ENCODE measurements around the gene TYW3.
"Not testable (repeated sequence)": the region's sequence is repeated elsewhere in the genome, so short reads cannot be mapped to it uniquely, and the experiment has no call there.

Gene TYW3

DNA sequence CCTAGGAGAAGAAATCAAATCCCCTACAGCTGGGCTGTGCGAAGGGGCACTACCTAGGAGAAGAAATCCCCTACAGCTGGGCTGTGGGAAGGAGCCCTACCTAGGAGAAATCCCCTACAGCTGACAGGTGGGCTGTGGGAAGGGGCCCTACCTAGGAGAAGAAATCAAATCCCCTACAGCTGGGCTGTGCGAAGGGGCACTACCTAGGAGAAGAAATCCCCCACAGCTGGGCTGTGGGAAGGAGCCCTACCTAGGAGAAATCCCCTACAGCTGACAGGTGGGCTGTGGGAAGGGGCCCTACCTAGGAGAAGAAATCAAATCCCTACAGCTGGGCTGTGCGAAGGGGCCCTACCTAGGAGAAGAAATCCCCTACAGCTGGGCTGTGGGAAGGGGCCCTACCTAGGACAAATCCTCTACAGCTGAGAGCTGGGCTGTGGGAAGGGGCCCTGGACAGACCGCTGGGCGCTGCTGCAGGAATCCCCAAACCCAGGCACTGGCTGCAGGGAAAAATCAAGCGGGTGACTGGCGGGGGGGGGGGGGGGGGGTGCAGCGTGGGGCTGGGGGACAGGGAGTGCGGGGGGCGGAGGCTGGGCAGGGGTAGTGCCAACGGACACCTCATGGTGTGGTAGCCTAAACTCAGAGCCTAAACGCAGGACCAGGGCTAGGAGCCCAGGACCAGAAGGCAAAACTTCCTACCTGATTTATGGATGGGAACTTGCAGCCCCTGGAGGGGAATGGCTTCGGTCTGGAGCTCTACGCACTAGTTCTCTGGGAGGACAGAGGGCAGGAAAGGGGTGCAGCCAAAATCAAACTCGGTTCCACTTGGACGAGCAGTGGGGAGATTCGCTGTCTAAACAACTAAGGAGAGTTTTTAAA, 643 bp upstream of the TYW3 start:
- DNase-seq: peak; percentile 81

DNA sequence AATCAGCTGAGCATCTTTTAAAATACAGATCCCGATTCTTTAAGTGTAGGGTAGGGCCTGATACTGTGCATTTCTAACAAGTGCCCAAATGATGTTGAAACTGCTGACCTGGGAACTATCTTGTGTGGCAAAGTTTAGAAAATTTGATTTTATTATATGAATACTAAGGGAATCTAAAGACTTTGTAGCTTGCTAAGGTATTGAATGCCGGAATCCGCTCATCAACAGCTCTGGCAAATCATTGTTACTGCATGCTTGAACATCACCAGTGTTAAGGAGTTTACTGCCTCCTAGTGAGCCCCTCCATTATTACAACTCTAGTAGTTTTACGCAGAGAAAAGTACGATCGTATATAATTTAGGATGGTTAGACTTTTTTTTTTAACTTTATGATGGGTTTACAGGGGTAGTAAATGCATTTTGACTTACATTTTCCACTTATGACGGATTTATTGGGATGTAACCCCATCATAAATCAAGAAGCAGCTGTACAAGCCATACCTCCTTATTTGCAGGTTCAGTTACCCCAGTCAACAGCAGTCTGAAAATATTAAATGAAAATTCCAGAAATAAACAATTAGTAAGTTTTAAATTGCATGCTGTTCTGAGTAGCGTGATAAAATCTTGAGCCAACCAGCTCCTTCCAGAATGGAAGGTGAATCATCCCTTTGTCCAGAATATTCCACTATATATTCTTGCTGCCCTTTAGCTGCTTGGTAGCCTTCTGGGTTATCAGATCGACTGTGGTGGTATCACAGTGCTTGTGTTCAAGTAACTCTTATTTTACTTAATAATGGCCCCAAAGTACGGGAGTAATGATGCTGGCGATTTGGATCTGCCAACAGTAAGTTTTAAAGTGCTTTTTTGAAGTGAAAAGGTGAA, 892 bp downstream of the TYW3 start:
- peak; percentile 48 for DNase-seq

DNA sequence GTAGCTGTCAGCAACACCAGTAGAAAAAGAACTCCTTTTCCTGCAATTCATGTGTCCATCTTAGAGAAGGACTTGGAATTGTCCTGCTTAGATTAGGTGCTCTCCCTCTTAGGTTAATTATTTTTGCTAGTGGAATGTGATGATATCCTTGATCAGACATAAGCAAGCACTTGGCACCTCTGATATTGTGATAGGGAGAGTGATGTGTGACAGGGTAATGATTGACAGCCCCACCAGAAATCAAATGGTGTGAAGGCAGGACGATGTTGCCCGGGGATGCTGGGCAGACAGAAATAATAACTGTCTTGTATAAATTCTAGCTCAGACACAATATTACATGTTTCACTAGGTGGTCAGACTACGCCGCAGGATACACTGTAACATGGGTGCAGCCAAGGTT, 4.4 kb downstream of the TYW3 start:
- DNase-seq: no peak

DNA sequence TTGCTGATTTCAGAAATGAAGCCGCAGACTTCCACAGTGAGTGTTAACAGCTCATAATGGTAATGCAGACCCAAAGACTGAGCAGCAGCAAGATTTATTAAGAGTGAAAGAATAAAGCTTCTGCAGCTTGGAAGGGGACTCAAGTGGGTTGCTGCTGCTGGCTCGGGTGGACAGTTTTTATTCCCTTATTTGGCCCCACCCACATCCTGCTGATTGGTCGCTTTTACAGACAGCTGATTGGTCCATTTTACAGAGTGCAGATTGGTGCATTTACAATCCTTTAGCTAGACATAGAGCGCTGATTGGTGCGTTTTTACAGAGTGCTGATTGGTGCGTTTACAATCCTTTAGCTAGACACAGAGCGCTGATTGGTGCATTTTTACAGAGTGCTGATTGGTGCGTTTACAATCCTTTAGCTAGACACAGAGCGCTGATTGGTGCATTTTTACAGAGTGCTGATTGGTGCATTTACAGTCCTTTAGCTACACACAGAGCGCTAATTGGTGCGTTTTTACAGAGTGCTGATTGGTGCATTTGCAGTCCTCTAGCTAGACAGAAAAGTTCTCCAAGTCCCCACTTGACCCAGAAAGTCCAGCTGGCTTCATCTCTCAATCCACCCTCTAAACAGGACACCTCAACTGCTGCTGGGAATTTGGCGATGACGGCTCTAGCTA, 7.5 kb downstream of the TYW3 start:
- not testable (repeated sequence) for DNase-seq

DNA sequence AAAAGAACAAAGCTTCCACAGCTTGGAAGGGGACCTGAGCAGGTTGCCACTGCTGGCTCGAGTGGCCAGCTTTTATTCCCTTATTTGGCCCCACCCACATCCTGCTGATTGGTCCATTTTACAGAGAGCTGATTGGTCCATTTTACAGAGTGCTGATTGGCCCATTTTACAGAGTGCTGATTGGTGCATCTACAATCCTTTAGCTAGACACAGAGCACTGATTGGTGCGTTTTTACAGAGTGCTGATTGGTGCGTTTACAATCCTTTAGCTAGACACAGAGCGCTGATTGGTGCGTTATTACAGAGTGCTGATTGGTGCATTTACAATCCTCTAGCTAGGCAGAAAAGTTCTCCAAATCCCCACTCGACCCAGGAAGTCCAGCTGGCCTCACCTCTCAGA, 12.3 kb downstream of the TYW3 start:
- DNase-seq: not testable (repeated sequence)

DNA sequence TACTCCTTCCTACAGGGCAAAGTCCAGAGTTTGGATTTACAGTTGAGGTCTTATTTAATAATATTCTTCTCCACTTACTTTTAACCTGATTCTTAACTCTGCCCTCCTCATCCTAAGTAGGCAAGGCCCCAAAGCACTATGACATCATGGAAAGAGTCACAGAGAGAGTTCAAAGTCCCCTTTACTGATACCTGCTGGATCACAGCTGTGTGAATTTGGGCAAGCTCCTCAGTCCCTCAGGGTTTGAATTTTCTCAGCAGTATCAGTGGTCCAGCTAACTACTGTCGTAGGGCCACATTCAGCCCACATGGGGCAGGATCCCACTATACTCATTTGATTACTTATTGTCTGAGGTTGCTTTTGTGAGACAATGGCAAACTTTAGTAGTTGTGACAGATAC, 16.0 kb downstream of the TYW3 start:
- DNase-seq: no peak

DNA sequence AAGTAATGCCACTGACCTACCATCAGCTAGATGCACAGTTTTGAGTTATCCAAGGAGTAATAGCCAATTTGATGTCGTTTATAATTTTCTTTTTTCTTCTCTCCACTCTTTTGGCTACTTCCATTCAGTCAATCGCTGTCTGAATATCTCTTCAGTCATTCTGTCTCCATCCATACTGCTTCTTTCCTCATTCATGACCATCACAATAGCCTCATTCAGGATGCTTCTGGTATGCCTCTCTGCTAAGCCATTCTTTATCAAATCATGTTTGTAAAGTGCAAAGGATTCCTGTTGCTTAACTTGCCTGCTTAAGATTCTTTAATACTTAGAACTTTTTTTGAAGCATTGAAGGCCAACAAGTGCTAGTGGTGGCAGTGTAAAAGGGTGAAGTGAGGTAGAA, 20.2 kb downstream of the TYW3 start:
- no peak for DNase-seq

DNA sequence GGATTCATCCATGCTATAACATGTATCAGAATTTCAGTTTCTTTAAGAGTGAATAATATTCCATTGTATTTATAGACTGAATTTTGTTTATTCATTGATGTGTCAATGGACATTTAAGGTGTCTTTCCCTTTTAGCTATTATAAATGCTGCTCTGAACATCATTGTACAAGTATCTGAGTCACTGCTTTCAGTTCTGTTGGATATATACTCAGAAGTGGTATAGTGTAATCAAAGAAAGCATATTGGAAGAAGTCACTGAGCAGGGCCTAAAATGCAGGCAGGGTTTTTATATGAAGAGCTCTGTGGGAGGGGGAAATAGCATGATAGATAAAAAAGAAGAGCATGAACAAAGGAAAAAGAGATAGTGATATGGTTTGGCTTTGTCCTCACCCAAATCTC, 22.5 kb downstream of the TYW3 start:
- no peak for DNase-seq

DNA sequence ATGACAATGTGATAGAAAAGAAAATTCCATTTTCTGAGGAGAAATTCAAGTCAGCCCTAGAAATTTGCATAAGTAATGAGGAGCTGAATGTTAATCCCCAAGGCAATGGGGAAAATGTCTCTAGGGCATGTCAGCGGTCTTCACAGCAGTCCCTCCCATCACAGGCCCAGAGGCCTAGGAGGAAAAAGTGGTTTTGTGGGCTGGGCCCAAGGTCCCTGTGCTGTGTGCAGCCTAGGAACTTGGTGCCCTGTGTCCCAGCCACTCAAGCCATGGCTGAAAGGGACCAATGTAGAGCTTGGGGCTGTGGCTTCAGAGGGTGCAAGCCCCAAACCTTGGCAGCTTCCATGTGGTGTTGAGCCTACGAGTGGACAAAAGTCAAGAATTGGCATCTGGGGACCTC, 23.7 kb downstream of the TYW3 start:
- not testable (repeated sequence) for DNase-seq

DNA sequence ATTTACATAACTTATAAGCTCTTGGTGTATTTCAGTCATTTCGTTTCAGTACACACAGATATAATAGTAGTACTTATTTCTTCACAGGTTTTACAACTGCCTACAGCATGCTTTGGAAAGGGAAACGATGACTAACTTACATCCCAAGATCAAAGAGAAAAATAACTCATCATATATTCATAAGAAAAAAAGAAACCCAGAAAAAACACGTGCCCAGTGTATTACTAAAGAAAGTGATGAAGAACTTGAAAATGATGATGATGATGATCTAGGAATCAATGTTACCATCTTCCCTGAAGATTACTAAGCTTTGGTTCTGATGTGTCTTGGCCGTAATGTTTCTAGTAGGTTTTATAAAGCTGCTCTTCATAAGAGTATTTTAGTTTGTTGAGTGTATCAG, 30.9 kb downstream of the TYW3 start:
- DNase-seq: no peak

DNA sequence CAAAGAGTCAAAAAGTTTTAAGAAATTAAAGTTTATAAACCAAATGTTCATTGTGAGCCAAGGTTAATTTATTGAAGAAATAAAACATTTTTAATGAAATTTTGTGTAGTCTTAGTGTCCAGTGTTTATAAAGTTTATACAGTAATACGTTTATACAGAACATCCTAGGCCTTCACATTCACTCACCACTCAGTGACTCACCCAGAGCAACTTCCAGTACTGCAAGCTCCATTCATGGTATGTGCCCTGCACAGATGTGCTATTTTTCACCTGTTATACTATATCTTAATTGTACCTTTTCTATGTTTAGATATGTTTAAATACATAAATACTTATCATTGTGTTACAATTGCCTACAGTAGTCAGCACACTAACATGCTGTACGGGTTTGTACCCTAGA, 33.6 kb downstream of the TYW3 start:
- no peak for DNase-seq

DNA sequence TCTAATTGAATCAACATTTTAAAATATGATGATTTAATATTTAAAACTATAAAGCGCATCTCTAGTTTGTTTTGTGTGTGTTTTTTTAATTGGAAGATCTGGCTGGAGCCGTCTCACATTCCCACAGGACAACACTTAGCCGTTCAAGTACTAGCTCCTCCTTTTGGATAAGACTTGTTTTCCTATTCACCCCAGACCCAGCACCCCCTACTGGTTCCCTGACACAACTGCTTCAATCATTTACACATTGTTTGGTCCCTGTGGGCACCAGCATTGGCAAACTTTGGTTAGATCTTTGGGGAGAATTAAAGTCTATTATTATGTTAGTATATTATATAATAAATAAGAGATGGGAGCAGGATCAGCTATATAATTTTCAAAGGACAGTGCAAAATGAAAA, 34.5 kb downstream of the TYW3 start:
- DNase-seq: no peak

DNA sequence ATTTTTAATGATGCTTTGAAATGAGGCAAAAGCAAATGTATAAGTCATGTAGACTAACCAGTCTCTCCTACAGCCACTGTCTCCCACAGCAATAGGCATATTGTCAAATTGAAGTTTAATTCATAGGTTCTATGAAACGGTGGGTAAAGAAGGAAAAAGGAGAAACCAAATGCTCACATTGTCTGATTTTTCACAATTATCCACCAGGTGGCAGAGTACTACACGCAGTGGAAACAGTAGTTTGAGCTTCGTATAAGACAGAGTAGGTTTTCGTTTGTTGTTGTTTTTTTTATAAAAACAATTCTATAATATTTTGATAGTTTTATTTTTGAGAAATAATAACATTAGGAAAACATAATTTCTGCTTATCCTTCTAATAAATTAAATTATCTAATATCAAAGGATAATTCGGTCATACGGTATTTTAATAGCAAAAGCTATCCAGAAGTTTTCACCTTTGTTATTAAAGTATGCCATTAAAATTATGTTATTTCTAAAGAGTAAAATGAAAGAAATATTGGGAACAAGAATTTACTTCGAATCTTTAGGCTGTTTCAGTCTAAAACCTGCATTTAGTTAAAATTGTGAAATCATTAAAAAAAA, 39.1 kb downstream of the TYW3 start:
- peak; percentile 24 for DNase-seq

DNA sequence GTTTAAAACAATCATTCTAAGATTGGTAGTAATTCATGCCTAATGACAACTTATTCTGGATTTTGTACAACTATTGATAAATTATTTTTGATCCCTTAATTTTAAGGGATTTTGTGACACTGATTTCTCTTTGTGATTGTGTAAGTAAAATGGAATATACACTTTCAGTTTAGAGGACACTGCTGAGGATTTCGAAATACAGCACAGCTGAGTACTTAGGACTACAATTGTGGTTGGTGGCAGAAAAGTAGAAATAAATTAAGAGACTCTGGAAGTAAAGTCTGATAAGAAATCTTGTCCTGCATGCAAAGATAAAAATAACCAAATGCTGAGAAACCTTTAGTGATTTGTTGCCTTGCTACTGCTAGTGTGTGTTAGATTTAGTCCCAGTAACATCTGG, 40.0 kb downstream of the TYW3 start:
- no peak for DNase-seq

DNA sequence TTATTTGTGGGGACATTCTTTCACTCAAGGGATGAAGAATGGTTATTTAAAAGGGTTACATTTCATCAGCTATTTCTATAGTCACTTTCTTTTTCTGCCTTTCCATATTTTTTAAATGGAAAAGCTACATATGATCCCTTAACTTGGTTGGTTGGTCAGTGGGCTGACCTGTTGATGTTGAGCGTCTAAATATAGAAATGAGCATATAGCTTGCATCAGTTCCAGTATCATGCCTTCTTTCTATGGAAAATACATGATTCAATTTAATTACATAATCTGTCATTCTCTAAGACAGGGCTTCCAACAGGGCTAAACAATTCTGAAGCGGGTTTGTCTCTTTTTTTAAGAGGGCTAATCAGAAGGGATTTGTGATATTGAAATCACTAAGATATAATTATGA, 40.6 kb downstream of the TYW3 start:
- no peak for DNase-seq

DNA sequence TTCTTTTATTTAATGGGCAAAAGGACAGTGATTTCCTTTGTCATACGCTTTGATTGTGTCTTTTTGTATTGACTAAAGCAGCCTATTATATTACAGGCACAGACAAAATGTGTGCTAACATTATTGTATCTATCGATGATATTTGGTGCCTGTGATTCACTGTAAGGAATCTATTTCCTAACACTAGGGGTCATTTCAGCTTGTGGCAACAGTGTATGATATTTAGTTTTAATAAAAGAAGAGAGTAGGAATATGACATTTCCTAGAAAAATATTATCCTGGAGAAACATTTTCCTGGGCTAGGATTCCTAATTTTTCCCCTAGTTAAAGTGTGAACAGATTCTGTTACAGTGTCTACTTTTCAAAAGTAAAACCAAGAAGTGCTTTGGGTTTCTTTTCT, 42.8 kb downstream of the TYW3 start:
- no peak for DNase-seq

DNA sequence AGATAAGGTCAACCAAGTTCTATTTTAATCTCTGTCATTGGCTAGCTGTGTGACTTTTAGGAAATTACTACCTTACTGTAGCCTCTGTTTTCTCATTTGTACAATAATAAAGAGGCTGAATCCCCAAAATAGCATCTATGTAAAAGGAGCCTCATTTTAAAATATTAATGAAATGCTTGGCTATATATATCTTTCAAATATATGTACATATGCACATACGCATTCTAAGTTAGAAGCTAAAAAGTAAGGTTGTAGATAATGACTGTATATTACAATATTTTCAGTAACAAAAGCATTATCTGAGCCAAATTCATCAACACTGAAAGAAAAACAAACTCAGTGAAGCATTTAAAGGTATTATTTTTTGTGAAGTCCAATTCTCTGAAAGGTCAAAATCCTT, 44.6 kb downstream of the TYW3 start:
- DNase-seq: no peak

DNA sequence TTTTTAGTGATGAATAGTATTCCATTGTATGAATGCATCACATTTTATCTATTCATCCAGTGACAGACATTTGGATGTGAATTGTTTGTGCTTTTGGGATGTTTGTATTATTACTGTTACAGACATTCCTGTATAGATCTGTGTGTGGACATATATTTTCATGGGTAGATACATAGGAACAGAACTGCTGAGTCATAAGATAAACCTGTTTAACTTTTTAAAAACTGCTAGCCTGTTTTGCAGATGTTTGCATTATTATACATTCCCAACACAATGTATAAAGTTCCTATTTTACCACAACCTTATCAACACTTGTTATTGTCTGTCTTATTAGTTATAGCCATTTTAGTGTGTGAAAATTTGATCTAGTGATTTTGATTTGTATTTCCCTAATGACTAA, 46.8 kb downstream of the TYW3 start:
- DNase-seq: no peak

DNA sequence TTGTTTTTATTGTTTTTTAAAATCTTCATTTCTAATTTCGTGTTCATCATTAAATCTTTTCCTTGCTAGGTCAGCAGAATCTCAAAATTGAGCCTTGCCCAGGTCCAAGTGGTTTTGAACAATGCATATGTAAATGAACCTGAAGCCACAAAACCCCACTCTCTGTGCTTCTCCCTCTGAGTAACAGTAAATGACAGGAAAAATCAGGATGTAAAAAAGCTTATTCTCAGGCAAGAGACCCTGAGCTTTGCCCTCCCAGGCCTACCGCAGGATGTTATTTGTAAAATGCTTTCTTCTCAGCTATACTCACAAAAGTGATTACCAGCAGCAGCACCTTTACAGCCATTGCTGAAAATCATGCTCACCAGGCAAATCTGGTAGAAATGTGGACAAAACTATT, 47.6 kb downstream of the TYW3 start:
- DNase-seq: no peak

DNA sequence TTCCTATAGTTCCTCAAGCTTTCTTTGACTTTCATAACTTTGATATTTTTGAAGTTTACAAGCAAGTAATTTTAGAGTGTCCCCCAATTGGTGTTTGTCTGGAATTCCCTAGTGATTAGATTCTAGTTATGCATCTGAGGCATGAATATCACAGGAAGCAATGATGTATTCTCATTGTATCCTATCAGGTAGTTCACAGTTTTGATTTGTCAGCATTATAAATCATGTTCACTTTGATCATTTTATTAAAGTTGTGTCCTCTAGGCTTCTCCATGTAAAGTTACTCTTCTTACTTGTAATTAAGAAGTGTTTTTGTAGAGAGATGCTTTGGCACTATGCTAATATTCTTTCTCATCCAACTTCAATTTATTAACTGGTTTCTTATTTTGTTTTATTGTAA, 53.0 kb downstream of the TYW3 start:
- DNase-seq: no peak

DNA sequence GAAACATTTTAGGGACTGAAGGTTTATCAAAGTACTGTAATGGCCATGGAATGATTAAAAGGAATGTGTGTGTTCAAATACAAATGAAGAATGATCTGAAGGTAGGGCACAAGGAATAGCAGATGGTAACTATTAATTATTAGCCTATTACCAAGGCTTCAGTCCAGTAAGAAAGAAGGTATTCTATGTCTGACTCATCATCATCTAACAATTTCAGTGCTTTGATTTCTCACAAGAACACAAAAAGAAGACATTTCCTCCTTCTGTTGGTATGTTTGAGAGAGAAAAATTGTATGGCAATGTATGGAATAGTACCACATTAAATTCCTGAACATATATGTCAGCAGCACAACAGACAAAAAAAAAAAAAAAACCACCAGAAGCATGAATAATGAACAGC, 57.5 kb downstream of the TYW3 start:
- DNase-seq: no peak

DNA sequence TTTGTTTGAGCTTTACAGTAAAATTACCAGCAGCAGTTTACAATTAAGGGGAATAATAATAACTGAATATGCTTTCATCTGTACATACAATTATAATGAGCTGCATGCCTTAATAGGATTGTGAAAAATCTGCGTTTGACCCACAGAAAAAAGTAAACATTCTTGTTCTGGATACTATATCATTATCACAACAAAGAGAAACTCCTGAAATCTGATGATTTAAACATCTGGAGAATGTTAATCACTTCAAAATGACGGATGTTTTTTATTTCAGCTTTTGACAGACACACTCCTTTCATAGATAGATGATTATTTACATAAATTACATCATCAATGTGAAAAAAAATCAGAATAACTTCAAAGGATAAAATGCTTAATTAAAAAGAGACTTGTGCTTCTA, 58.5 kb downstream of the TYW3 start:
- no peak for DNase-seq

DNA sequence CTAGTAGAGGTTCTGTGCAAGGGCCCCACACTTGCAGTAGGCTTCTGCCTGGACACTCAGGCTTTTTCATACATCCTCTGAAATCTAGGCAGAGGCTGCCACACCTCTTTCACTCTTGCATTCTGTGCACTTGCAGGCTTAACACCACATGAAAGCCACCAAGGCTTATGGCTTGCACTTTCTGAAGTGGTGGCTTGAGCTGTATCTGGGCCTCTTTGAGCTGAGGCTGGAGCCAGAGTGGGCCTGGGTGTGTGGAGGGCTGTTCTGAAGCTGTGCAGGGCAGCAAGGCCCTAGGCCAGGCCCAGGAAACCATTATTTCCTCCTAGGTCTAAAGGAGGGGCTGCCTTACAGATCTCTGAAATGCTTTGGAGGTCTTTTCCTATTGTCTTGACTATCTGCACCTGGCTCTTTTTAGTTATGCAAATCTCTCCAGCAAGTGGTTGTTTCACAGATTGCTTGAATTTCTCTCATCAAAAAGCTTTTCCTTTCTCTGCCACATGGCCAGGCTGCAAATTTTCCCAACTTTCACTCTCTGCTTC, 66.2 kb downstream of the TYW3 start:
- no peak for DNase-seq
